ENCODE results near the gene TRIM10.

Gene TRIM10

DNA sequence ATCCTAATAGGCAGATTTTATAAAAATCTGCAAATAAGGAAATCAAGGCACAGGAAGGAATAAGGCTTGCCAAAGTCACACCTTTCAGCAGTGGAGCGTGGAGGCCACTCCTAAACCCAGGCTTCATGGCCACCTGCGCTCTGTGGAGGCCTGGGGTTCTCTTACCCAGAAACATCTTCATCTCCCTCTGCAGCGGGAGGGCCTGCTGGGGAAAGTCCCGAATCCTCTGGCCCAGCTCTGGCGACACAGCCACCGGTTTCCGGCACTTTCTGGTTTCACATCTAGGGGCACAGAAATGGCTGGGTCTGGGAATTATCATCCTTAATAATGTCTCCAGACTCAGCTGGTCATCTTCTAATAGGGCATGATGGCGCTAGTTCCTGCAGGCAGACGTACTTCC is 4.2 kb downstream of the TRIM10 start:
- ChIA-PET CTCF (interaction anchor here (1.0 to 1.6 kb wide), 3 partner anchors 25 to 54 kb away, joined by 3 to 6 read pairs (median 3); no protein-coding TSS in a partner anchor), POLR2A (interaction anchor here (0.8 kb wide), 1 partner anchor 11 kb away, joined by 8 read pairs; no protein-coding TSS in a partner anchor)
- no peak overlapping the region for H3K4me3 ChIP-seq (ENCODE audit: low read depth, low read length)
- H3K27ac ChIP-seq (ENCODE audit: extremely low read depth, low read depth, low read length): no peak overlapping the region
- H3K36me3 ChIP-seq (ENCODE audit: control insufficient read depth in 2 of 2, insufficient read depth in 1 of 2, low read length in 2 of 2): no peaks in the 10 kb centered on the region
- peaks cover 27% of the 10 kb centered on the region for H3K4me1 ChIP-seq (ENCODE audit: control insufficient read depth, insufficient read depth, low read length)
- H3K9me3 ChIP-seq (ENCODE audit: control insufficient read depth, insufficient read depth, low read depth, low read length): no peaks in the 10 kb centered on the region
- TF ChIP-seq MZF1 (tag by site-specific recombination; IDR thresholded peaks at IDR 0.05; ENCODE audit: borderline replicate concordance): no peak
- TF ChIP-seq, protein P1, sequence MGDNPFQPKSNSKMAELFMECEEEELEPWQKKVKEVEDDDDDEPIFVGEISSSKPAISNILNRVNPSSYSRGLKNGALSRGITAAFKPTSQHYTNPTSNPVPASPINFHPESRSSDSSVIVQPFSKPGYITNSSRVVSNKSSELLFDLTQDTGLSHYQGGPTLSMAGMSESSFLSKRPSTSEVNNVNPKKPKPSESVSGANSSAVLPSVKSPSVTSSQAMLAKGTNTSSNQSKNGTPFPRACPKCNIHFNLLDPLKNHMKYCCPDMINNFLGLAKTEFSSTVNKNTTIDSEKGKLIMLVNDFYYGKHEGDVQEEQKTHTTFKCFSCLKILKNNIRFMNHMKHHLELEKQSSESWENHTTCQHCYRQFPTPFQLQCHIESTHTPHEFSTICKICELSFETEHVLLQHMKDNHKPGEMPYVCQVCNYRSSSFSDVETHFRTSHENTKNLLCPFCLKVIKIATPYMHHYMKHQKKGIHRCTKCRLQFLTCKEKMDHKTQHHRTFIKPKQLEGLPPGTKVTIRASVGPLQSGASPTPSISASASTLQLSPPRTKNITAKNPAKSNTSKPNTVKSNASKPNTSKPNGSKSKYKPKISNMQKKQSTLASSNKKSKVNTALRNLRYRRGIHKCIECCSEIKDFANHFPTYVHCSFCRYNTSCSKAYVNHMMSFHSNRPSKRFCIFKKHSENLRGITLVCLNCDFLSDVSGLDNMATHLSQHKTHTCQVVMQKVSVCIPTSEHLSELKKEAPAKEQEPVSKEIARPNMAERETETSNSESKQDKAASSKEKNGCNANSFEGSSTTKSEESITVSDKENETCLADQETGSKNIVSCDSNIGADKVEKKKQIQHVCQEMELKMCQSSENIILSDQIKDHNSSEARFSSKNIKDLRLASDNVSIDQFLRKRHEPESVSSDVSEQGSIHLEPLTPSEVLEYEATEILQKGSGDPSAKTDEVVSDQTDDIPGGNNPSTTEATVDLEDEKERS (tag by site-specific recombination; IDR thresholded peaks at IDR 0.05): no peak
- TF ChIP-seq, protein P2, sequence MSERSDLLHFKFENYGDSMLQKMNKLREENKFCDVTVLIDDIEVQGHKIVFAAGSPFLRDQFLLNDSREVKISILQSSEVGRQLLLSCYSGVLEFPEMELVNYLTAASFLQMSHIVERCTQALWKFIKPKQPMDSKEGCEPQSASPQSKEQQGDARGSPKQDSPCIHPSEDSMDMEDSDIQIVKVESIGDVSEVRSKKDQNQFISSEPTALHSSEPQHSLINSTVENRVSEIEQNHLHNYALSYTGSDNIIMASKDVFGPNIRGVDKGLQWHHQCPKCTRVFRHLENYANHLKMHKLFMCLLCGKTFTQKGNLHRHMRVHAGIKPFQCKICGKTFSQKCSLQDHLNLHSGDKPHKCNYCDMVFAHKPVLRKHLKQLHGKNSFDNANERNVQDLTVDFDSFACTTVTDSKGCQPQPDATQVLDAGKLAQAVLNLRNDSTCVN (tag by site-specific recombination; optimal IDR thresholded peaks at IDR 0.05): no peak
- no peak for TF ChIP-seq ZNF169 (tag by site-specific recombination; IDR thresholded peaks at IDR 0.05)
- no peak for TF ChIP-seq ZNF146 (tag by site-specific recombination; IDR thresholded peaks at IDR 0.05)
- no peak for TF ChIP-seq ZNF114 (tag by site-specific recombination; IDR thresholded peaks at IDR 0.05)
- no peak for TF ChIP-seq YY1 (tag by site-specific recombination; IDR thresholded peaks at IDR 0.05)
- no peak for TF ChIP-seq ZNF223 (tag by site-specific recombination; IDR thresholded peaks at IDR 0.05)
- TF ChIP-seq ZNF473 (tag by site-specific recombination; IDR thresholded peaks at IDR 0.05): no peak
- TF ChIP-seq ZSCAN30 (tag by site-specific recombination; IDR thresholded peaks at IDR 0.05): no peak
- TF ChIP-seq, protein P3, sequence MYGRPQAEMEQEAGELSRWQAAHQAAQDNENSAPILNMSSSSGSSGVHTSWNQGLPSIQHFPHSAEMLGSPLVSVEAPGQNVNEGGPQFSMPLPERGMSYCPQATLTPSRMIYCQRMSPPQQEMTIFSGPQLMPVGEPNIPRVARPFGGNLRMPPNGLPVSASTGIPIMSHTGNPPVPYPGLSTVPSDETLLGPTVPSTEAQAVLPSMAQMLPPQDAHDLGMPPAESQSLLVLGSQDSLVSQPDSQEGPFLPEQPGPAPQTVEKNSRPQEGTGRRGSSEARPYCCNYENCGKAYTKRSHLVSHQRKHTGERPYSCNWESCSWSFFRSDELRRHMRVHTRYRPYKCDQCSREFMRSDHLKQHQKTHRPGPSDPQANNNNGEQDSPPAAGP (tag by site-specific recombination; IDR thresholded peaks at IDR 0.05): no peak
- no peak for TF ChIP-seq ZBTB21 (tag by site-specific recombination; IDR thresholded peaks at IDR 0.05)
- no peak for TF ChIP-seq ZNF174 (tag by site-specific recombination; IDR thresholded peaks at IDR 0.05)
- TF ChIP-seq ZNF785 (tag by site-specific recombination; IDR thresholded peaks at IDR 0.05): no peak
- no peak for TF ChIP-seq SP7 (tag by site-specific recombination; IDR thresholded peaks at IDR 0.05)
- TF ChIP-seq, protein P4, sequence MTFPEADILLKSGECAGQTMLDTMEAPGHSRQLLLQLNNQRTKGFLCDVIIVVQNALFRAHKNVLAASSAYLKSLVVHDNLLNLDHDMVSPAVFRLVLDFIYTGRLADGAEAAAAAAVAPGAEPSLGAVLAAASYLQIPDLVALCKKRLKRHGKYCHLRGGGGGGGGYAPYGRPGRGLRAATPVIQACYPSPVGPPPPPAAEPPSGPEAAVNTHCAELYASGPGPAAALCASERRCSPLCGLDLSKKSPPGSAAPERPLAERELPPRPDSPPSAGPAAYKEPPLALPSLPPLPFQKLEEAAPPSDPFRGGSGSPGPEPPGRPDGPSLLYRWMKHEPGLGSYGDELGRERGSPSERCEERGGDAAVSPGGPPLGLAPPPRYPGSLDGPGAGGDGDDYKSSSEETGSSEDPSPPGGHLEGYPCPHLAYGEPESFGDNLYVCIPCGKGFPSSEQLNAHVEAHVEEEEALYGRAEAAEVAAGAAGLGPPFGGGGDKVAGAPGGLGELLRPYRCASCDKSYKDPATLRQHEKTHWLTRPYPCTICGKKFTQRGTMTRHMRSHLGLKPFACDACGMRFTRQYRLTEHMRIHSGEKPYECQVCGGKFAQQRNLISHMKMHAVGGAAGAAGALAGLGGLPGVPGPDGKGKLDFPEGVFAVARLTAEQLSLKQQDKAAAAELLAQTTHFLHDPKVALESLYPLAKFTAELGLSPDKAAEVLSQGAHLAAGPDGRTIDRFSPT (tag by site-specific recombination; IDR thresholded peaks at IDR 0.05): no peak
- no peak for TF ChIP-seq ZNF211 (tag by site-specific recombination; IDR thresholded peaks at IDR 0.05; ENCODE audit: low read depth)

DNA sequence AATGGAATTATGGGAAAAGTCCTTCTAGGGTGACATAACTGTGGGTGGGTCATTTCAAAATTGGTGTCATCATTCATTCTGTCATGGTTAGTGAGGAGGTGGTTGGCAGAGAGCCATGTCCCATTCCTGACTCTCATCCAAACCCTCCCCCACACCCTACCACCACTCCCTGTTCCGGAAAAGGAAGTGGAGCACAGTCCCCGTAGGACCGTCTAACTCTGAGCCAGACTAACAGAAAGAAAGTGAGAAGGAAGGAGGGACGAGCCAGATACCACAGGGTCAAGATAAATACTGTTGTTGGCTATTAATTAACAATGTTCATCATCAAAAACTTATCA is 4.8 kb downstream of the TRIM10 start:
- no peak overlapping the region for H3K4me3 ChIP-seq (ENCODE audit: low read depth, low read length)
- no peaks in the 10 kb centered on the region for H3K36me3 ChIP-seq (ENCODE audit: control insufficient read depth in 2 of 2, insufficient read depth in 1 of 2, low read length in 2 of 2)
- no peaks in the 10 kb centered on the region for H3K9me3 ChIP-seq (ENCODE audit: control insufficient read depth, insufficient read depth, low read depth, low read length)
- POLR2A ChIA-PET: no interaction called here
- peaks cover 27% of the 10 kb centered on the region for H3K4me1 ChIP-seq (ENCODE audit: control insufficient read depth, insufficient read depth, low read length)
- H3K27ac ChIP-seq (ENCODE audit: extremely low read depth, low read depth, low read length): no peak overlapping the region
- CTCF ChIA-PET: interaction anchor here (1.4 to 6.3 kb wide), 4 partner anchors 18 to 52 kb away, joined by 3 to 80 read pairs (median 15); no protein-coding TSS in a partner anchor
- TF ChIP-seq, protein P5, sequence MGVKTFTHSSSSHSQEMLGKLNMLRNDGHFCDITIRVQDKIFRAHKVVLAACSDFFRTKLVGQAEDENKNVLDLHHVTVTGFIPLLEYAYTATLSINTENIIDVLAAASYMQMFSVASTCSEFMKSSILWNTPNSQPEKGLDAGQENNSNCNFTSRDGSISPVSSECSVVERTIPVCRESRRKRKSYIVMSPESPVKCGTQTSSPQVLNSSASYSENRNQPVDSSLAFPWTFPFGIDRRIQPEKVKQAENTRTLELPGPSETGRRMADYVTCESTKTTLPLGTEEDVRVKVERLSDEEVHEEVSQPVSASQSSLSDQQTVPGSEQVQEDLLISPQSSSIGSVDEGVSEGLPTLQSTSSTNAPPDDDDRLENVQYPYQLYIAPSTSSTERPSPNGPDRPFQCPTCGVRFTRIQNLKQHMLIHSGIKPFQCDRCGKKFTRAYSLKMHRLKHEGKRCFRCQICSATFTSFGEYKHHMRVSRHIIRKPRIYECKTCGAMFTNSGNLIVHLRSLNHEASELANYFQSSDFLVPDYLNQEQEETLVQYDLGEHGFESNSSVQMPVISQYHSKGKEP (tag by site-specific recombination; IDR thresholded peaks at IDR 0.05): peak; percentile 65; the same call in 1 of the 2 replicates
- TF ChIP-seq ZNF138 (tag by site-specific recombination; IDR thresholded peaks at IDR 0.05; ENCODE audit: borderline replicate concordance) (no peak), ZNF561 (tag by site-specific recombination; IDR thresholded peaks at IDR 0.05; ENCODE audit: borderline replicate concordance) (peak; percentile 74; the same call in 1 of the 2 replicates), ZNF341 (tag by site-specific recombination; IDR thresholded peaks at IDR 0.05; ENCODE audit: low read depth) (0 out of 2 replicates have a peak, but pooled peaks have one; percentile 25), KLF8 (tag by site-specific recombination; IDR thresholded peaks at IDR 0.05) (peak; percentile 63), ZNF366 (tag by site-specific recombination; conservative IDR thresholded peaks at IDR 0.05) (peak; percentile 76), KLF1 (tag by site-specific recombination; IDR thresholded peaks at IDR 0.05) (peak; percentile 83), ZBTB21 (tag by site-specific recombination; IDR thresholded peaks at IDR 0.05) (peak; percentile 77), HOXC10 (CRISPR knock-in tag; IDR thresholded peaks at IDR 0.05) (no peak)
- TF ChIP-seq, protein P6, sequence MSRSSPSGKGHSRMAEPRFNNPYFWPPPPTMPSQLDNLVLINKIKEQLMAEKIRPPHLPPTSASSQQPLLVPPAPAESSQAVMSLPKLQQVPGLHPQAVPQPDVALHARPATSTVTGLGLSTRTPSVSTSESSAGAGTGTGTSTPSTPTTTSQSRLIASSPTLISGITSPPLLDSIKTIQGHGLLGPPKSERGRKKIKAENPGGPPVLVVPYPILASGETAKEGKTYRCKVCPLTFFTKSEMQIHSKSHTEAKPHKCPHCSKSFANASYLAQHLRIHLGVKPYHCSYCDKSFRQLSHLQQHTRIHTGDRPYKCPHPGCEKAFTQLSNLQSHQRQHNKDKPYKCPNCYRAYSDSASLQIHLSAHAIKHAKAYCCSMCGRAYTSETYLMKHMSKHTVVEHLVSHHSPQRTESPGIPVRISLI (tag by site-specific recombination; IDR thresholded peaks at IDR 0.05): no peak
